ENCODE results near the gene GPN3. TPM values are rescaled to one million over a fixed set of nuclear protein-coding genes. Genes with fewer than 3 reads are reported as not detected.

The GPN3 gene
- polyA plus RNA-seq, 2 of the 4 experiments (the other 2 are of a cell fraction): 39.2 to 63.8 TPM

- TF ChIP-seq KDM1A (IDR thresholded peaks at IDR 0.05; ENCODE audit: low read depth) (no peak), ZSCAN20 (CRISPR knock-in tag; IDR thresholded peaks at IDR 0.05) (peak; percentile 96), POLR2AphosphoS2 (conservative IDR thresholded peaks at IDR 0.05; ENCODE audit: low read length) (no peak), CHD2 (IDR thresholded peaks at IDR 0.05; ENCODE audit: low read length, partially characterized antibody) (peak; percentile 77), TFCP2L1 (CRISPR knock-in tag; IDR thresholded peaks at IDR 0.05) (peak; percentile 97), MAX (IDR thresholded peaks at IDR 0.05) (peak; percentile 100), TP53 (CRISPR knock-in tag; IDR thresholded peaks at IDR 0.05) (peak; percentile 97), CBX8 (IDR thresholded peaks at IDR 0.05) (no peak), ELK1 (IDR thresholded peaks at IDR 0.05; ENCODE audit: low read depth, low read length) (no peak), FOSB (CRISPR knock-in tag; IDR thresholded peaks at IDR 0.05) (peak; percentile 72; the same call in 1 of the 2 replicates), EP300 (IDR thresholded peaks at IDR 0.05) (no peak), HES2 (IDR thresholded peaks at IDR 0.05) (no peak), HOXB5 (CRISPR knock-in tag; IDR thresholded peaks at IDR 0.05) (peak; percentile 99), RFX5 (IDR thresholded peaks at IDR 0.05) (0 out of 2 replicates have a peak, but pooled peaks have one; percentile 42), HDAC2 (IDR thresholded peaks at IDR 0.05) (no peak), HOXB13 (CRISPR knock-in tag; IDR thresholded peaks at IDR 0.05; ENCODE audit: low read depth) (peak; percentile 99), ESRRA (IDR thresholded peaks at IDR 0.05; ENCODE audit: borderline replicate concordance, low read length) (no peak), CBX2 (IDR thresholded peaks at IDR 0.05; ENCODE audit: borderline replicate concordance, low read depth) (no peak), ZC3H11A (IDR thresholded peaks at IDR 0.05) (no peak), PBX3 (IDR thresholded peaks at IDR 0.05) (no peak; the same call in 1 of the 2 replicates), ZNF302 (CRISPR knock-in tag; IDR thresholded peaks at IDR 0.05) (peak; percentile 98), BHLHE40 (IDR thresholded peaks at IDR 0.05; ENCODE audit: low read depth, low read length) (no peak), RNF2 (IDR thresholded peaks at IDR 0.05; ENCODE audit: borderline replicate concordance, low read depth) (peak; percentile 88; the same call in 1 of the 2 replicates), HMGXB4 (CRISPR knock-in tag; IDR thresholded peaks at IDR 0.05; ENCODE audit: borderline replicate concordance) (peak; percentile 97; the same call in 1 of the 2 replicates), POLR2A (IDR thresholded peaks at IDR 0.05; ENCODE audit: low read length) (peak; percentile 81), CHD4 (IDR thresholded peaks at IDR 0.05; ENCODE audit: borderline replicate concordance) (no peak), RAD21 (conservative IDR thresholded peaks at IDR 0.05 in 1 of 2, IDR thresholded peaks at IDR 0.05 in 1 of 2) (no peak), EHF (CRISPR knock-in tag; IDR thresholded peaks at IDR 0.05) (peak; percentile 99), NPAS2 (CRISPR knock-in tag; IDR thresholded peaks at IDR 0.05; ENCODE audit: borderline replicate concordance) (peak; percentile 93), NFE2L2 (conservative IDR thresholded peaks at IDR 0.05; ENCODE audit: low read length) (no peak), HEYL (CRISPR knock-in tag; IDR thresholded peaks at IDR 0.05) (peak; percentile 97), E2F6 (IDR thresholded peaks at IDR 0.05; ENCODE audit: borderline replicate concordance, low read depth) (peak; percentile 100), EHMT2 (IDR thresholded peaks at IDR 0.05; ENCODE audit: low read depth) (no peak), REST (IDR thresholded peaks at IDR 0.05) (peak; percentile 48)
These were observed 34.0 kb upstream of the GPN3 start, which contains the start of the genes RAD9B and VPS29 (continued) for GRCh38 chr12:110501752-110502738.
